ENCODE results near the gene CALB2.

- TF ChIP-seq CTCF (conservative IDR thresholded peaks at IDR 0.05; ENCODE audit: low read depth, low read length) (no peak), EZH2 (IDR thresholded peaks at IDR 0.05; ENCODE audit: borderline replicate concordance, low read depth, low read length, poor library complexity, severe bottlenecking) (no peak)
Observed at GRCh38 chr16:71359431-71359830, 908 bp downstream of the CALB2 start.

Data from A673 (cell line).